ENCODE results near the gene TMPRSS6. TPM values are rescaled to one million over a fixed set of nuclear protein-coding genes. Genes with fewer than 3 reads are reported as not detected.

Gene TMPRSS6
- total and polyA plus RNA-seq, 2 of the 8 experiments (the other 6 are each of a cell fraction or from before 2014, with no cell fraction given) = 0.02 TPM; not detected in 1

- no peak for TF ChIP-seq EP300 (IDR thresholded peaks at IDR 0.05; ENCODE audit: borderline replicate concordance in 1 of 2, low read depth in 2 of 2, low read length in 2 of 2)
- TF ChIP-seq, protein P1, sequence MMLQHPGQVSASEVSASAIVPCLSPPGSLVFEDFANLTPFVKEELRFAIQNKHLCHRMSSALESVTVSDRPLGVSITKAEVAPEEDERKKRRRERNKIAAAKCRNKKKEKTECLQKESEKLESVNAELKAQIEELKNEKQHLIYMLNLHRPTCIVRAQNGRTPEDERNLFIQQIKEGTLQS (IDR thresholded peaks at IDR 0.05; ENCODE audit: insufficient read depth, low read depth, low read length) = no peak
Observed at GRCh38 chr22:37155971-37156370, 46.5 kb upstream of the TMPRSS6 start (continued).
